K562 (cell line): Measurements from ENCODE around the gene UBTD1. TPM values are rescaled to one million over a fixed set of nuclear protein-coding genes. Genes with fewer than 3 reads are reported as not detected.

Experiments
- ATAC-seq: fragments of 200-7000 bp; cut with Tn5 transposase; 3 replicates; pipeline ENCODE4 v1.9.1; 2020; ENCODE audit warnings: moderate library complexity
- BruUV-seq: library from RNA; stranded (reverse); fragments of 400-500 nt; replicated peaks from 2 replicates; lab custom pipeline; 2021; lab: Mats Ljungman, UMichigan
- CTCF ChIA-PET: fragments of 300-600 bp; formaldehyde crosslinking; extraction: SDS; loops from one replicate; lab custom pipeline; 2021; ENCODE audit warnings: low intra/inter-chr PET ratio; lab: Yijun Ruan, JAX
- POLR2A ChIA-PET: fragments of 300-600, 350-650 bp; sonication (Branson Sonifier 250); formaldehyde crosslinking; extraction: SDS; loops from one replicate; lab custom pipeline; 2021; ENCODE audit warnings: antibody characterized with exemption, inconsistent platforms; lab: Yijun Ruan, JAX
- DNase-seq, 4 experiments: peaks; one replicate each; pipeline versions ENCODE4 v3.0.0 to v3.0.0-alpha.2; 2011 to 2018; ENCODE audit warnings: low spot score in 3 of 4, mixed read lengths in 3 of 4; ENCODE audit errors: extremely low read depth in 1 of 4
- FAIRE-seq: peaks from 2 replicates; lab custom pipeline; 2011; peaks lifted over from hg19 to GRCh38; lab: Jason Lieb, UNC
- H2AFZ ChIP-seq: 2 replicates; pipeline ENCODE4 v1.6.0; 2011; ENCODE audit warnings: low read depth, low read length, control low read depth, inconsistent platforms
- H3K27ac ChIP-seq: fragments of 200-600 bp; 3 replicates; pipeline ENCODE4 v1.8.0; 2011; ENCODE audit warnings: low read depth, mild to moderate bottlenecking, control low read depth, inconsistent platforms, low read length, moderate library complexity, mixed read lengths; ENCODE audit errors: extremely low read depth
- H3K27me3 ChIP-seq, 2 experiments: fragments of 300-600 bp in 1 of 2; 2 replicates in 1 of 2; 3 replicates in 1 of 2; pipeline versions ENCODE4 v1.6.0 to v1.8.0; 2011; ENCODE audit warnings: inconsistent platforms in 2 of 2, low read length in 2 of 2, mild to moderate bottlenecking in 1 of 2, mixed read lengths in 1 of 2, moderate library complexity in 1 of 2; ENCODE audit not compliant: control insufficient read depth in 2 of 2, insufficient read depth in 2 of 2
- H3K36me3 ChIP-seq: fragments of 300-600 bp; 3 replicates; pipeline ENCODE4 v1.8.0; 2011; ENCODE audit warnings: mild to moderate bottlenecking, low read length, inconsistent platforms; ENCODE audit not compliant: control insufficient read depth, insufficient read depth
- H3K4me1 ChIP-seq, 2 experiments: fragments of 200-600 bp in 1 of 2; replicated peaks in 1 of 2; 2 replicates in 1 of 2; 3 replicates in 1 of 2; pipeline versions ENCODE4 v1.5.1 to v1.8.0; 2011; ENCODE audit warnings: inconsistent platforms in 2 of 2, low read length in 2 of 2, mild to moderate bottlenecking in 1 of 2, mixed read lengths in 1 of 2, moderate library complexity in 1 of 2; ENCODE audit not compliant: control insufficient read depth in 2 of 2, insufficient read depth in 2 of 2
- H3K4me2 ChIP-seq: 2 replicates; pipeline ENCODE4 v1.6.1; 2011; ENCODE audit warnings: low read length, control low read depth, inconsistent platforms, mixed read lengths; ENCODE audit not compliant: insufficient read depth
- H3K4me3 ChIP-seq: fragments of 200-600 bp; sonication (generic), shearing (Covaris generic); 2 replicates; pipeline ENCODE4 v1.5.1; 2016; ENCODE audit warnings: control low read depth, inconsistent platforms
- H3K79me2 ChIP-seq: fragments of 200-600 bp; 3 replicates; pipeline ENCODE4 v1.8.0; 2011; ENCODE audit warnings: low read length, inconsistent platforms; ENCODE audit not compliant: control insufficient read depth, insufficient read depth
- H3K9ac ChIP-seq, 2 experiments: 2 replicates each; pipeline versions ENCODE4 v1.6.0 to v1.6.1; 2011; ENCODE audit warnings: low read depth in 2 of 2, low read length in 2 of 2, control low read depth in 1 of 2, inconsistent platforms in 1 of 2, mild to moderate bottlenecking in 1 of 2, mixed read lengths in 1 of 2; ENCODE audit not compliant: insufficient read depth in 1 of 2
- H3K9me1 ChIP-seq: one replicate; pipeline ENCODE4 v1.6.0; 2011; ENCODE audit warnings: inconsistent platforms, mild to moderate bottlenecking, low read length, moderate library complexity; ENCODE audit not compliant: control insufficient read depth, insufficient read depth
- H3K9me3 ChIP-seq: replicated peaks from 2 replicates; pipeline ENCODE4 v1.5.1; 2011; ENCODE audit warnings: low read depth, low read length, inconsistent platforms; ENCODE audit not compliant: control insufficient read depth, insufficient read depth
- H4K20me1 ChIP-seq: replicated peaks from 2 replicates; pipeline ENCODE4 v1.6.1; 2011; ENCODE audit warnings: low read length, inconsistent platforms, mixed read lengths; ENCODE audit not compliant: control insufficient read depth, insufficient read depth
- EGR1 ChIP-seq: fragments of 450-650 bp; conservative IDR thresholded peaks from 2 replicates; pipeline ENCODE4 v1.6.1; 2017; ENCODE audit warnings: mild to moderate bottlenecking
- GTF2F1 ChIP-seq: IDR thresholded peaks from 2 replicates; pipeline ENCODE4 v1.6.1; 2011; ENCODE audit warnings: low read depth, low read length, improper control_type of control experiment
- HLTF ChIP-seq: fragments of 450-650 bp; IDR thresholded peaks from 2 replicates; pipeline ENCODE4 v1.6.1; 2016
- PTBP1 ChIP-seq: fragments of 200-400 bp; formaldehyde crosslinking; IDR thresholded peaks from 2 replicates; pipeline ENCODE4 v1.6.1; 2017; ENCODE audit warnings: low read depth, low read length
- ZNF3 ChIP-seq: fragments of 250-450 bp; sonication (Bioruptor Pico); IDR thresholded peaks from 2 replicates; pipeline ENCODE4 v1.5.0; 2021; ENCODE audit warnings: mild to moderate bottlenecking, moderate library complexity
- ZNF589 ChIP-seq: fragments of 200-800 bp; sonication (Bioruptor generic); IDR thresholded peaks from 2 replicates; pipeline ENCODE4 v1.6.1; 2016; ENCODE audit warnings: low read depth, missing genetic modification characterization, missing compliant biosample characterization
- ZNF592 ChIP-seq: fragments of 450-650 bp; IDR thresholded peaks from 2 replicates; pipeline ENCODE4 v1.6.1; 2017; ENCODE audit warnings: antibody characterized with exemption, mild to moderate bottlenecking
- ZNF77 ChIP-seq: fragments of 250-450 bp; sonication (Bioruptor Pico); IDR thresholded peaks from 2 replicates; pipeline ENCODE4 v1.5.0; 2020
- WGBS: fragments of 100-300 bp; shearing (Covaris generic); methylation state at CpG from one replicate; pipeline ENCODE4 v1.1.6; 2016; ENCODE audit warnings: low coverage, mixed read lengths; ENCODE audit not compliant: insufficient coverage; ENCODE audit errors: missing lambda C conversion rate; 5-methylcytosine and 5-hydroxymethylcytosine counted together
- in situ Hi-C: fragments of 300-500 bp; cut with MboI; formaldehyde crosslinking; loops from 4 replicates; pipeline ENCODE4 v1.15.0; 2018; ENCODE audit warnings: inconsistent platforms, mixed read lengths
- intact Hi-C: fragments of 100-400 bp; cut with micrococcal nuclease; formaldehyde crosslinking; loops from 2 replicates; pipeline ENCODE4 v1.14.2; 2022
- polyA plus RNA-seq, 8 experiments: library from polyadenylated mRNA; depleted of rRNA in 4 of 8; stranded (reverse) in 5 of 8; unstranded in 3 of 8; fragments of >200 nt; fragmentation: Nextera tagmentation in 2 of 8; fragmentation: Illumina TruSeq in 1 of 8; extraction: Ambion mirVana in 2 of 8; extraction: Trizol in 1 of 8; gene quantifications; 2 replicates each; pipeline versions ENCODE4 v1.2.1 to v1.2.3, GENCODE V29; 2011 to 2014; ENCODE audit warnings: inconsistent platforms in 1 of 8, missing spikeins in 1 of 8
- total RNA-seq, 7 experiments: library from RNA; depleted of rRNA in 6 of 7; stranded (reverse); fragments of >200 nt in 6 of 7; fragmentation: Illumina TruSeq in 2 of 7; extraction: Trizol in 2 of 7; gene quantifications; 2 replicates each; pipeline versions ENCODE4 v1.2.1 to v1.2.3, GENCODE V29; 2011 to 2021; ENCODE audit warnings: low replicate concordance in 1 of 7

Gene UBTD1
- total and polyA plus RNA-seq, 9 of the 15 experiments (the other 6 are each of a cell fraction or from before 2014, with no cell fraction given), result 0.08 to 1.6 (median 0.81) TPM; not detected in 1

GRCh38 chr10:97578171-97578844, 79.6 kb downstream of the UBTD1 start:
- FAIRE-seq (no peak), ATAC-seq (no peak)
- no peaks in the 10 kb centered on the region for H3K9me1 ChIP-seq
- peaks cover 2 to 7% of the 10 kb centered on the region in 2 experiments; a peak in 4 of 5 replicates for H3K4me1 ChIP-seq
- H3K36me3 ChIP-seq, result no peaks in the 10 kb centered on the region
- in situ Hi-C loops (no loop called here), intact Hi-C loops (loop anchor here (10.0 kb wide), 1 partner anchor 106 kb away; the partner anchor contains the start of gene AVPI1)
- H2AFZ ChIP-seq, result no peak overlapping the region
- H3K9ac ChIP-seq, result no peak overlapping the region
- TF ChIP-seq GTF2F1 (no peak), ZNF589 (no peak), ZNF77 (no peak), ZNF3 (CRISPR knock-in tag) (no peak), HLTF (no peak), ZNF592 (no peak), EGR1 (no peak), PTBP1 (no peak)
- TF ChIP-seq, all 486 proteins: peak for 0
- H3K79me2 ChIP-seq, result no peaks in the 10 kb centered on the region
- POLR2A ChIA-PET, result no interaction called here
- 29% methylated on average over 5 of the region's 40 CpGs for WGBS
- BruUV-seq, result no TSS peak
- H3K27ac ChIP-seq, result no peak overlapping the region
- DNase-seq, result no peak
- no peaks in the 10 kb centered on the region for H4K20me1 ChIP-seq
- H3K27me3 ChIP-seq, result no peaks in the 10 kb centered on the region
- CTCF ChIA-PET, result no interaction called here
- H3K9me3 ChIP-seq, result no peaks in the 10 kb centered on the region
- H3K4me2 ChIP-seq, result no peak overlapping the region
- H3K4me3 ChIP-seq, result no peak overlapping the region
